GM19025 (cell line): ENCODE results near the gene CASP8.
"Not testable (repeated sequence)": the region's sequence is repeated elsewhere in the genome, so short reads cannot be mapped to it uniquely, and the experiment has no call there.

Experiments used
- ATAC-seq: cut with Tn5 transposase; IDR thresholded peaks from one replicate; pipeline ENCODE4 v1.9.1; 2021; ENCODE audit warnings: mild to moderate bottlenecking, low read depth, moderate library complexity; ENCODE audit not compliant: unreplicated experiment

CASP8 gene

DNA sequence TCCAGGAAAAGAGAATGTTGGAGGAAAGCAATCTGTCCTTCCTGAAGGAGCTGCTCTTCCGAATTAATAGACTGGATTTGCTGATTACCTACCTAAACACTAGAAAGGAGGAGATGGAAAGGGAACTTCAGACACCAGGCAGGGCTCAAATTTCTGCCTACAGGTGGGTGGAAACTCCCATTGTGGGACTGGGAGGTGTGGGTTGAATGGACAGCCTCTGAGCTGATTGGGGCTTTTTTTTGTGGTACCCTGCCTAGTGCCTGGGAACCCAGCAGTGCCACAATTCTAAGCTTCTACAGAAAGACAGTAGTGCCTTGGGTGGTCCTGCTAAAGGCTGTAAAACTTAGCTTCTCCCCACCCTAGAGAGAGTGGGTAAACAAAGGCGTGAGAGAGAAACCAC is 6.3 kb downstream of the CASP8 start:
- no peak for ATAC-seq

- ATAC-seq = no peak
Observed at GRCh38 chr2:201267278-201268030, 7.1 kb downstream of the CASP8 start.

- no peak for ATAC-seq
Observed at GRCh38 chr2:201269764-201270163, 9.4 kb downstream of the CASP8 start.

DNA sequence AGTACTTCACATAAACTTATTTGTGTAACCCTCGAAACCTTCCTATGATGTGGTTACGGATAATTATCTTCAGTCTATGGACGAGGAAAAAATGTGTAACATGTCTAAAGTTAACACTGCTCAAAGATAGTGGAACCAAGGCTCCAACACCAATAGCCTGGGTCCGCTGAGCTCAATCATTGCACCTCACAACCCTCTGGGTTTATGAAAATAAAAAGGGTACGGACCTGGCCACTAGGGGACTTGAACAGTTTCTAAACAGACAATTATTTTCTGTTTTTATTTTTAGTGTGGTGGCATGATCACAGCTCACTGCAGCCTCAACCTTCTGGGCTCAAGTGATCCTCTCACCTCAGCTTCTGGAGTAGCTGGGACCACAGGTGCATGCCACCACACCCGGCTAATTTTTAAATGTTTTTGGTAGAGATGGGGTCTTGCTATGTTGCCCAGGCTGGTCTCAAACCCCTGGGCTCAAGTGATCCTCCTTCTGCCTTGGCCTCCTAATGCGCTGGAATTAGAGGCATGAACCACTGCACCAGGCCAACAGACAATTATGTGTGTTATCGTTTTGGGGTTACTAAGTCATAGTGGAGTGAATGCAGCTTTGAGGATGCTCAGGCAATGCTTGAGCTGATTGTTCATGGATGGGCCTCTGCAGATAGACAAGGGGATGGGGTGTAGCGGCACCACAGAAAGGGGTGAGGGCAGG is 10.1 kb downstream of the CASP8 start:
- no peak for ATAC-seq

DNA sequence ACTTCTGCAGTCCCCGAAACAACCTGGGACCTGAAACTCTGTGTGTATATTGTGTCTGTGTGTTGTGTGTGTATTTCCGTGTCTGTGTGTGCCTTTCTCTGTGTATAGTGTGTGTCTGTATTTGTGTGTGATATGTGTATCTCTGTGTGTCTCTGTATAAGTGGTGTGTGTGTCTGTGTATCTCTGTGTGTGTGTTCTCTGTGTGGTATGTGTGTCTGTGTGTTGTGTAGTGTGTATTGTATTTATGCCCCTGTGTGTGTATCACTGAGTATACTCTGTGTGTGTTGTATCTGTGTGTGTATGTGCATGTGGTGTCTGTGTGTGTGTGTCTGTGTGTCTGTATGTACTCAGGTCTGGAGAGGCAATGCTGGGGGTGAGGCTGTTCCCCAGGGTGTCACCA is 11.6 kb downstream of the CASP8 start:
- ATAC-seq = no peak

DNA sequence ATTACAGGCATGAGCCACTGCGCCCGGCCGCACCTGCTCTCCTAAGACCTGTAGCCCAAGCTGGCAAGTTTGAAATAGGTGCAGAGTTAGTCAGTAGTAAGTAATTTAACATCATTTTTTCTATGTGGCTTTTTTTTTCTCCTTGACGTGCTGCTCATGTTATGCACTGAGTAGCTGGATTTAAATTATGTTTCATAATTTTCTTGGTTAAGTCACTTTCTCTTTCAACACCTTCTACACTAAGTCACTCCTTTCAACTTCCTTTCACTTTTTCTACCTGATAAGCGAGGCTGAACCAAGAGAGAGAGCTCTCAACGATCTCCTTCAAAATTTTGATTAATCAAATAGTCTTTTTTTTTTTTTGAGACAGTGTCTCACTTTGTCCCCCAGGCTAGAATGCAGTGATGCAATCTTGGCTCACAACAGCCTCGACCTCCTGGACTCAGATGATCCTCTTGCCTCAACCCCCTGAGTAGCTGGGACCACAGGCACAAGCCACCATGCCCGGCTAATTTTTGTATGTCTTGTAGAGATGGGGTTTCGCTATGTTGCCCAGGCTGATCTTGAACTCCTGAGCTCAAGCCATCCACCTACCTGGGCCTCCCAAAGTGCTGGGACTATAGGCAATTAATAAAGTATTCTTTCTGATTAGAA is 13.1 kb downstream of the CASP8 start:
- ATAC-seq = no peak

DNA sequence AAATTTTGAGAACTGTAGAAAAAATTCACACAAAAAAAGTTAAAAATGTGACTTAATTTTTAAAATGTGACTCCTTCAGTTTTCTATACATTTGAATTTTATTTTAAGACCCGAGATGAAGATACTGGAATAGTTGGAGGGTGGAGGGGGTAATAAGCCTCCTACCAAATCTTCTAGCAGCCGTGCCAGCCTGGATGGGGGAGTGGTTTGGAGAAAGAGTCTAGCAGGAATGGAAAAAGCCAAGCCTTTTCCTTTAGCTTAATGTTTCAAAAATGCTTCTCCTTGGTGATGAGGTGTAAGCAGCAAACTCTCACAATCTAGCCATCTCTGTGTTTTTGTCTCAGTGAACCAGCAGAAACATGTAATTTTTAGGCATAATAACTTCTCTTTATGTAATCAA is 14.7 kb downstream of the CASP8 start:
- no peak for ATAC-seq

DNA sequence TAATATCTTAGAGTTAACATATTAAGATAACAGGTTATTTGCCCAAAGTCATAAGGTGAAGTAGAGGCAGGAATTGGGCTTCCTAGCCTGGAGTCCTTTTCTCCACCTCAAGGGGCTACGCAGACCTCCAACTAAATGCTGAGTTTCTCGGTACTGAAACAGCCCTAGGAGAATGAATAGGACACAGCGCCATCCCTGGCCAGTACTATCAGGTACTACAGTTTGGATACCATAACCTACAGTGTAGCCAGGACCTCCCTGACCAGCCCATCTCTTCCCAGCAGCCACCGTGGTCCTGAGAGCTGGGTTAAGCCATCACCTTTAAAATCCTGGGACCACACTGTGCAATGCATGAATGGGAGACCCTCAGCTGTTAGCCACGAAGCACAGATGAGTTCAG is 15.7 kb downstream of the CASP8 start:
- no peak for ATAC-seq

DNA sequence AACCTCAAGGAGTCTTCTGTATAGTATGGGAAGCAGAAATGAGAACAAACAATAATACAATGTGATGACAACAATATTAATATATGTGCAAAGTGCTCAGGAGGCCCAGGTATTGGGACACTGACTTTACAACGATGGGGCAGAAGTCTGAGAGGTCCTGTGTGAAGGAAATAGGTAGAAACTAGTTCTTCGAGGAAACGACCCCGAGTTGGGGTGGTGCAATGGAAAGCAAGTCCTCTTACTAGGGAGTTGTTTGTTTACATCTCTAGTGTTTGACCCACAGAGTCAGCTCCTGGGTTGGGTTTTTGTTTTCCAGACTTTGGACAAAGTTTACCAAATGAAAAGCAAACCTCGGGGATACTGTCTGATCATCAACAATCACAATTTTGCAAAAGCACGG is 16.2 kb downstream of the CASP8 start:
- ATAC-seq = no peak

DNA sequence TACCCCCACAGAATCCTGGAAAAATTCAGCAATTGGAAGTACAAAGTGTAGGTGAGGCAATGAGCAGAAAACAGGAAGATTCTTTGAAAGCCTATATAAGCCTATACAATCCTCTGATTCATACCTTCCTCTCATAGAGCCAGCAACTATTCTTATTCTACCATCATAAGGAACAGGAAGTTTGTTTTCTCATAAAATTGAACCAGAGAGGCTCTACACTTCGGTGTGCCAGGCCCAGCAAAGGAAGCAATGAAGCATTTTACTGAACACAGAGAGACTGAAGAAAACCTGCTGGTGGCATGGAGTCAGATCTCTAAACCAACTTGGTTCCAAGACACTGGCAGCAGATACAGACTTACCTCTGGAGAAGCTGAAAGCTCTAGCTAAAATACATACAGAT is 18.7 kb downstream of the CASP8 start:
- ATAC-seq = no peak

DNA sequence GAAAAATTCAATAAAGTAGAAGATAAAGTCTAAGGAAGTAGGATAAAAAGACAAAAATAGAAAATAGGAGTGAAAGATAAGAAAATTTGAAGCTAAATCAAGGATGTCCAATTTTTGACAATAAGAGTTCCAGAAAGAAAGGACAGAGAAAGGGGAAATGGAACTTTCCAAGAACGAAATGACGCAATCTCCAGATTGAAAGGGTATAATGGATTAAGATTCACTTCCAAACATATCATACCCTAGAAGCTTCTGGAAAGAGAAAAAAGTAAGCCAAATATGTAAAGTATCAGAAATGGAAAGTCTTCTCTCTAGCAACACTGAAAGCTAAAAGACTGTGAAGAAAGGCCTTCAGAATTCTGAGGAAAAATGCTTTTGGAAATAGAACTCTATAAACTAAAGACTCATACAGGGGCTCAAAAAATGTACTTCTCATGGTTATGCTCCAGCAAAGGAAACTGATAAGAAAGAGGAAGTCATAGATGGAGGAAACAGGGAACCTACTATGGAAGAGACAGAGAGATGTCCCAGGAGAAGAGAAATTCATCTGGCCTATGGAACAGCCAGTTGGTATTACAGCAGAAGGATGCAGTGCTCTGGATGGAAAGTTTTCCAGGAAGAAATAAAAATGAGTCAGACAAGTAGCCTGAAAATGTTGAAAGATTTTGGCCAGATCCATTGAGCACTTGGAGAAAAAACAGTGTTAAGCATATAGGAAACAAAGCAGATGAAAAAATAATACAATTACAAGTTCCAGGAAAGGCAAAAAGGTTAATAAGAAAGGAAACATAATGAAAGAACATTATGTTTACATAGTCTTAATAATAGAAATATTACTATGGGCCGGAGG is 20.1 kb downstream of the CASP8 start:
- no peak for ATAC-seq

- no peak for ATAC-seq
Observed at GRCh38 chr2:201285499-201285898, 25.2 kb downstream of the CASP8 start.

DNA sequence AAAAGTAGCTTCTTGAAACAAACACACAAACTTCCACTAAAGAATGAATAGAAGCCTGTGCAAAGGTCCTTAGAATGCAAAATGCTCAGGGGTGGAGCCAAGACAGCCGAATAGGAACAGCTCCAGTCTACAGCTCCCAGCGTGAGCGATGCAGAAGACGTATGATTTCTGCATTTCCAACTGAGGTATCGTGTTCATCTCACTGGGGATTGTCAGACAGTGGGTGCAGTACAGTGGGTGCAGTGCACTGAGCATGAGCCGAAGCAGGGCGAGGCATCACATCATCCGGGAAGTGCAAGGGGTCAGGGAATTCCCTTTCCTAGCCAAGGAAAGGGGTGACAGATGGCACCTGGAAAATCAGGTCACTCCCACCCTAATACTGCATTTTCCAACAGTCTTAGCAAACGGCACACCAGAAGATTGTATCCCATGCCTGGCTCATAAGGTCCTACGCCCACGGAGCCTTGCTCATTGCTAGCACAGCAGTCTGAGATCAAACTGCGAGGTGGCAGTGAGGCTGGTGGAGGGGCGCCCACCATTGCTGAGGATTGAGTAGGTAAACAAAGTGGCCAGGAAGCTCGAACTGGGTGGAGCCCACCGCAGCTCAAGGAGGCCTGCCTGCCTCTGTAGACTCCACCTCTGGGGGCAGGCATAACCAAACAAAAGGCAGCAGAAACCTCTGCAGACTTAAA is 30.3 kb downstream of the CASP8 start:
- ATAC-seq = not testable (repeated sequence)

- ATAC-seq = no peak
Observed at GRCh38 chr2:201298462-201299052, 38.2 kb downstream of the CASP8 start.

DNA sequence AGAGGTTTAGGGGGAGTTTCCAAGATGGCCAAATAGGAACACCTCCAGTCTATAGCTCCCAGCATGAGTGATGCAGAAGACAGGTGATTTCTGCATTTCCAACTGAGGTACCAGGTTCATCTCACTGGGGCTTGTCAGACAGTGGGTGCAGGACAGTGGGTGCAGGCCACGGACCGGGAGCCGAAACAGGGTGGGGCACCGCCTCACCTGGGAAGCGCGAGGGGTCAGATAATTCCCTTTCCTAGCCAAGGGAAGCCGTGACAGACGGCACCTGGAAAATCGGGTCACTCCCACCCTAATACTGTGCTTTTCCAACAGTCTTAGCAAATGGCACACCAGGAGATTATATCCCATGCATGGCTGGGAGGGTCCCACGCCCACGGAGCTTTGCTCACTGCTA is 39.6 kb downstream of the CASP8 start:
- ATAC-seq = not testable (repeated sequence)

DNA sequence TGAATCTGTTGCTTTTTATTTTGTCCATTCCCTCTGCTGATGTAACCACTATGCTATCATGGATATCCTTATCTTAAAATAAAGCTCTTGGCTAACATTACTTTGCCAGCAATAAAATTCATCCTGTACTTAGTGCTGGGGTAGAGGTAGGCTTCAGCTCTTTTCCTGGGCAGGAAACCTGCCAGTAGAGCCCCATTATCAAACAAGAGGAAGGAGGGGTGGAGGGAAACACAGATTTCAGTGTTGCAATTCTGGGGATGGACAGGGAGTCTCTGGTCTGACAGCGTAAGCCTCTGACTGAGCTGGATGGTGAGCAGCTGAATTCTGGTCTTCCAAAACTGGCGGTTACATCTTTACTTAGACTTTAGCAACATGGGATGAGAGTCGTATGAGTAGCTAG is 47.5 kb downstream of the CASP8 start:
- ATAC-seq = no peak

DNA sequence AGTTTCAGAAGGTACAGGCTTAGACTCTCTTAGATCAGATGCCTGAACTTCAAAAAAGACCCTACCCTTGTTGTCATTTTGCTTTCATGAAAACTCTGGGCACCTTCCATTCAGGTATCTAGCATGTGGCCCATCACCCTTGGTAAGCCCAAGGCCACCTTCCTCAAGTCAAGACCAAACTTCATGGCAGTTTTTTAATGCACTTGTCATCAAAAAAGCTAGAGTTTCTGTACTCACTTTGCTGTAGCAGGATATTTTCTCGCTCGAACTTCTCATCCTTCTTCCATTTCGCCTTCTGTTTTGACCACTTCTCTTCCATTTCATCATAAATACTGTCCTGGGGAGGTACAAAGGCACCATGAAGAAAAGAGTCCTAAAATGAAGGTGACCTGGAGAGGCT is 48.6 kb downstream of the CASP8 start:
- ATAC-seq = no peak

GRCh38 chr2:201313362-201313761 is 53.0 kb downstream of the CASP8 start:
- no peak for ATAC-seq

GRCh38 chr2:201319511-201319910 is 59.2 kb downstream of the CASP8 start:
- ATAC-seq = no peak

DNA sequence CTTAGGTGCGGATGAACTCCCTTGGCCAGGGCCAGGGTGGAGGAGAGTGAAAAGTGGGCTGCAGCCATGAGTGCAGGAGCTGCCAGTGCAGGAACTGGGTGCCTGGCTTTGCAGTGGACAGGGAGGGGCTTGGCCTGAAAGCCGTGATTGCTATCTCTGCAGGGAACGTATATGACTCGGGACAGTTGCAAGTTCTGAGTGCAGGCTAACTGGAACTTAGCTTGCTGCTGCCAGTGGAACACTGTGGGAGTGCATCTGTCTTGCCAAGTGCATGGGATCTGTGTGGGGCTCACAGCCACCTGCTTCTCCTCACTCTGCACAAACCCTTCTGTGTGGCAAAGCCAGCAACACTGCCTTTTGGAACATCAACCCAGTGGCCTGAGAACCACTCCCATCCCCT is 59.9 kb downstream of the CASP8 start:
- no peak for ATAC-seq
